OCI-LY7 (cell line): ENCODE data around the gene SNX14.

ENCODE experiments used
- CTCF ChIP-seq: fragments of 200-600 bp; sonication (generic); conservative IDR thresholded peaks from 2 replicates; pipeline ENCODE4 v1.5.1; 2014; ENCODE audit warnings: mild to moderate bottlenecking, antibody characterized with exemption, low read length, moderate library complexity, mixed read lengths
- EZH2phosphoT487 ChIP-seq: fragments of 200-600 bp; sonication (generic); IDR thresholded peaks from 2 replicates; pipeline ENCODE4 v1.6.1; 2018; ENCODE audit warnings: low read depth, borderline replicate concordance, mild to moderate bottlenecking, mixed run types, antibody characterized with exemption, low read length, moderate library complexity, mixed read lengths

DNA sequence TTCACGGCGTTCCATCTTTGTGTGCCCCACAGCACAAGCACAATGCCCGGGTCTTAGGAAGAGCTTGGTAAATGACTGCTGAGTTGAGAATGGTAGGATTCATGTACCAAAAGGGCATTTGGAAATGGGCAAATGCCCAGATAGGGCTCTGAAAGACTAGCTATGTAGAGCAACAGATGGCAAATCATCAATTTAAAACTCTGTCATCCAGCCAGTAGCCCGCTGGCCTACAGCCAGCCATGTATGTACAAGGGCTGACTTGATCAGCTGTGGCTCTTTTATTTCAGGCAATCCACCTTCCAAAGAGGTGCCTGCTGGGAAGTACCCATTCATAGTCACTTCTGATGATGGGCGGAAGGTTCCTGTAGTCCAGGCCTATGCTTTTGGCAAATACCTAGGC, 108.7 kb downstream of the SNX14 start:
- TF ChIP-seq CTCF (no peak), EZH2phosphoT487 (no peak)
